GM19395 (cell line): ENCODE measurements around the gene KCNK13.
A peak's percentile ranks its signal among the peaks of the same experiment; 100 is the strongest.
"Not testable (repeated sequence)": the region's sequence is repeated elsewhere in the genome, so short reads cannot be mapped to it uniquely, and the experiment has no call there.

Experiments used
- ATAC-seq: cut with Tn5 transposase; IDR thresholded peaks from one replicate; pipeline ENCODE4 v1.9.1; 2021; ENCODE audit warnings: mild to moderate bottlenecking, moderate library complexity; ENCODE audit not compliant: unreplicated experiment

The KCNK13 gene

DNA sequence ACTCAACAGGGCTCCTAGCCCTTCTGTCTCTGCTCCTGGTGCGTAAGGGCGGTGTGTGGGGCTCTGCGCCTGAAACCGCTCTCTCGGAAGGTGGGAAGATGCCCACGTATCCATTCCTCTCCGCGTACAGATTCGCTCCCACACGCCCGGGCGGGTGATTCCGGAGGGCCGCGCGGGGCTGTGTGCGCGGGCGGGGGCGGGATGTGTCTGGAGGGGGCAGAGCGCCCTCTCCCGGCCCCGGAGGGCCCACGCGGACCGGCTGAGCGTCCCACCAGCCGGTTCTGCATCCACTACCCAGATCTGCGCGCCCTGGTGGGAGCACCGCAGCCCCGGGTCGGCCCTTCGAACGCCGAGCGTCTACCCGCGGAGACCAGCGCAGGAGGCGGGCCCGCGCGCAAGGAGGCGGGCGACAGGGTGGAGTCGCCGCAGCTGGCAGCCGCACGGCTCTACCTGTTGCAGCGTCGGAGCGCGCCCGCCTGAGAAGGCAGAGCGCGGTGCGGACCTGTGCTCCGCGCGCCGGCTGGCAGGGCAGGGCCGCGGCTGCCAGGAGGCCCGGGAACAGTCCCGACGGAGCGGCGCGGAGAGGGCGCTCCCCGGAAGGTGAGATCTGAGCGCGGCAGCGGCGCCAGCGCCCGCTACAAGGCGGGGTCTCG lies 1.4 kb upstream of the KCNK13 start:
- peak; percentile 74 for ATAC-seq

DNA sequence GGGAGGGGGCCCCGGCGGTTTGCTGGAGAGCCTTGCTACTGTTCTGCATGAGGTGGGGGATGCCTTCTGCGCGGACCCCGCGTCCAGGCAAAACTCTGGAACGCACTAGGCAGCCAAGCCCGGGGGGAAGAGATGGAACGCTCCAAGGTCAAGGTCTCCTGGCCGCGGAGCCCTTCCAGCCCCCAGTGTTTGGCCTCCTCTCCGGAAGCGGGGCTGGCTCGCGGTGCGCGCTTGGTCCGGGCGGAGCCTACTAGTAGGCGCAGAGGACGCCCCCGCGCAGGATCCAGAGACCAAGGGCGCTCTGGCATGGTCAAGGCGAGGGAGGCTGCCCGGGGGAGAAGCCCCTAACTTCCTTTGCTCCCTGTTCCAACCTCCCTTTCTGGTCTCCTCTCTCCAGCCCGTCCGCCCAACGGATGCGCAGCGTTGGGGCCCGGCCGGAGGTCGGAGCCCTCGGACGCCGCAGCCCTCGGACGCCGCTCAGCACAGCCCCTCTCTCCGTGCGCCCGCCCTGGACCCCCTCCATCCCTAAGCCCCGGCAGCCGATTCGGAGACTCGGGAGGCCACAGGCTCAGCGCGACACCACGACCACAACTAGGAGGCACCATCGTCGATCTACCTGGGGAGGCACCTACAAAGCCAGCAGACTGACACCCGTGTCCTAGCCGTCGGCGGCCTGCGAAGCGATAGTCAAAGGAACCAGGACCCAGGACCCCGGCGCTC lies 669 bp upstream of the KCNK13 start:
- ATAC-seq, result peak; percentile 46

DNA sequence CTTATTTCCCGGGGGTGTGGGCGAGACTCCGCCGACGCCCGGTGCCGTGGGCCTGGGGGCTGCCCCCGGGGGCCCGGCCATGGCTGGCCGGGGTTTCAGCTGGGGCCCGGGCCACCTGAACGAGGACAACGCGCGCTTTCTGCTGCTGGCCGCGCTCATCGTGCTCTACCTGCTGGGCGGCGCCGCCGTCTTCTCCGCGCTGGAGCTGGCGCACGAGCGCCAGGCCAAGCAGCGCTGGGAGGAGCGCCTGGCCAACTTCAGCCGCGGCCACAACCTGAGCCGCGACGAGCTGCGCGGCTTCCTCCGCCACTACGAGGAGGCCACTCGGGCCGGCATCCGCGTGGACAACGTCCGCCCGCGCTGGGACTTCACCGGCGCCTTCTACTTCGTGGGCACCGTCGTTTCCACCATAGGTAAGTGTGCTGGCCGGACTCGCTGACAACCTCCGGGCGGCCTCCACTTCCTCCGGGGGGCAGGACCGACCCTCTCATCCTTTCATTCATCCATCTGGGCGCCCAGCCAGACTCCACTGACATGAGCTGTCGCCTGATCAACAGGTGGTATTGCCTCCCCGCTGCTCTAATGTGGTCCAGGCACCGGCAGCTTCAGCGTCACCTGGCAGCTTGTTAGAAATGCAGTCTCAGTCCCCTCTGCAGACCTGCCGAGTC lies 467 bp downstream of the KCNK13 start:
- ATAC-seq, result no peak

DNA sequence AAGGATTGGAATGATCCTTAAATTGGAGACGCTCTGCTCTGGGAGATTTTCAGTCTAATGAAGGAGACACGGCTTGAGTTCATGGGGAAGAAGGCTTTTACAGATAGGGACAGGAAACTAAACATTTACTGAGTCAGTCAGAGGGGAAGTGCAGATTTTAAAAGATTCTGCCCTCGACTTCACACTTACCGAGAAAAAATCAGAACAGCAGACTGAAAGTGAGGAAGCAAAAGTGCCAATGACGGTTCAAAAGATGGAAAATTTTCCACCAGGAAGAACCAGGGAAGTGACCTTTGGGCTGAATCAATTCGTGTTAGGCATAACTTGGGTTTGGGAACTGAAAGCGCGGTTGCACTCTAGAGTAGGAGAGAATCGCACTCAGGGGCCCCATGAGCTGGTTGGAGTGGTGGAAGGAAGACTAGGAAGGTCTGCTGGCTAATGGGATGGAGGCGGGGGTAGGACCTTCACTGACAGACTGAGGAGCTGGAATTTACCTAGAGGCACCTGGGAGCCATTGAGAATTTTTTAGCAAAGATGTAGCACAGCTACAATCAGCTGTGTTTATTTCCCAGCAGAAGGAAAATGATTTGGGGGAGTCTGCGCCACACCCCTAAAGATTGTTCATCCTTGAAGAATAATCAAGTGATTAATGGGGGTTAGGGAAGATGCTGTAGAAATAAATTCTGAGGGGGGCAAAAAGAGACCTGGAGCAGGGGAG lies 1.2 kb downstream of the KCNK13 start:
- ATAC-seq, result no peak

DNA sequence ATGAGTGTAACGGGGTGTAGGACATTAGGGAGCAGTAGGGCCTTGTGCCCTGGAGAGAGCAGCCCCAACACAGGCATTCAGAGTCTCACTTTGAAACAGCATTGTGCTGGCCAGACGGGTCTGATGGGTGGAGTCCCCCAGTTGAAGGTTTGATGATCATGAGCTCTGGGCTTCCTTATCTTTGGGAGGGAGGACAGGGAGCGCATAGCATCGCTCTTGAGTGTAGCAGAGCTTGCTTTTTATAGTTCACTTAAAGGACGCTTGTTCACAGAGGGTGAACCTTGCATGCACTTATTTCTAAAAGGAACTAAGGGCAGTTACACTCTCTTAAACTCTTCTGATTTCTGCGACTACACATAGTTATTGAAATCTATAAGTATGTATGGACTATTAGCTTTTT lies 10.6 kb downstream of the KCNK13 start:
- ATAC-seq, result no peak

DNA sequence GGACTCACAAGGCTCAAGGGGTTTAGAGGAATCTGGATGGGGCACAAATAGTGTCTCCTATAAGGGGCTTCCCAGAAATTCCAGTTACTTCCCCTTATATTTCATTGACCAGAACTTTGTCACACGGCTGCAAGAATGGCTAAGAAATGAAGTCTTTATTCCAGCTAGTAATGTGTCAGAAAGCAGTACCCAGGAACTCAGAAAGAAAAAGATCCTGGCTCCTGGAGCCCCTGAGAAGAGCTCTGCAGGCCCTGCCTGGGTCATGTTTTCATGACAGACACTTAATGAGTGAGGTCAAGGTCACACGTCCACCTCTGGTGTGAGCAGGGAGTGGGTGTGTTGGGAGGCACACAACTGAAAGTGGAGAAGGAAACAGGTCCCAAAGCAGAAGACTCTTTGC lies 17.8 kb downstream of the KCNK13 start:
- ATAC-seq, result no peak

DNA sequence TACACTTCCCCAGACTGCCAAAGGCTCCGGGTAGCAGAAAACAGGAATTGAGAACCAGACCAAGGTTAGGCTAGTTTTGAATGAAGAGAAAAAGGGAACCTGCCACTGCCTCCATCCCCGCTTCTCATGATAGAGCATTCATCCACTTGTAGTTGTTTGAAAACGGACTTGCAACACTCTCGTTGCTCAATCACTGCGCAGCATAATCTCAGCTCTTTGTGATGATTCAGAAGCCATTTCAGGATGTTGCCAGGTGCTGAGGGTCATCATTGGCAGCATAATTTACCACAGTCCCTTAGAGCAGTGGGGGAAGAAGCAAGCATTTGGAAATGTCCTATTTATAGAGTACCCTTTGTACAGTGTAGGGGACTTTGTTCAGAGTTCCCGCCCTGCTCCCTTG lies 25.6 kb downstream of the KCNK13 start:
- ATAC-seq, result no peak

DNA sequence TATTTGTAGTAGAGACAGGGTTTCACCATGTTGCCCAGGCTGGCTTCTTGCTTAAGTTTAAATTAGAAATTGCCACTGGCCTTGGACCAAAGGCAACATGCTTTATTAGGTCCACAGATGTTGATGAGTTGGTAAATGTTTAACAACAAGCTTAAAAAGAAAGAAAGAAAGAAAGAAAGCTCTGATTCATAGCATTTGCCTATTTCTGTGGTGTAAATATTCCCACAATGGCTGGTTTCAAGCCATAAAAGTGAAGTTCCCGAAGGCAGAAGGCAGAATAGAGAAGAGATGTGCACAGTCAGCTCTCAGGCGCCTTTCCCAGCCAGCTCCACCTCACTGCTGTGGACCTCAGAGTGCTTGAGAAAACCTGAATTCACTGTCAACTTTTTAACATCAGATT lies 26.4 kb downstream of the KCNK13 start:
- no peak for ATAC-seq

DNA sequence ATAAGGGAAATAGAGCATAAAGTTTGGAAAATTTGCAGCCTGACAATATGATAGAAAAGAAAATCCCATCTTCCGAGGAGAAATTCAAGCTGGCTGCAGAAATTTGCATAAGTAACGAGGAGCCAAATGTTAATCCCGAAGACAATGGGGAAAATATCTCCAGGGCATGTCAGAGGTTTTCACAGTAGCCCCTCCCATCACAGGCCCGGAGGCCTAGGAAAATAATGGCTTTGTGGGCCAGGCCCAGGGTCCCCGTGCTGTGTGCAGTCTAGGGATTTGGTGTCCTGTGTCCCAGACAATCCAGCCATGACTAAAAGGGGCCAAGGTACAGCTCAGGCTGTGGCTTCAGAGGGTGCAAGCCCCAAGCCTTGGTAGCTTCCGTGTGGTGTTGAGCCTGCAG lies 27.7 kb downstream of the KCNK13 start:
- ATAC-seq, result not testable (repeated sequence)

DNA sequence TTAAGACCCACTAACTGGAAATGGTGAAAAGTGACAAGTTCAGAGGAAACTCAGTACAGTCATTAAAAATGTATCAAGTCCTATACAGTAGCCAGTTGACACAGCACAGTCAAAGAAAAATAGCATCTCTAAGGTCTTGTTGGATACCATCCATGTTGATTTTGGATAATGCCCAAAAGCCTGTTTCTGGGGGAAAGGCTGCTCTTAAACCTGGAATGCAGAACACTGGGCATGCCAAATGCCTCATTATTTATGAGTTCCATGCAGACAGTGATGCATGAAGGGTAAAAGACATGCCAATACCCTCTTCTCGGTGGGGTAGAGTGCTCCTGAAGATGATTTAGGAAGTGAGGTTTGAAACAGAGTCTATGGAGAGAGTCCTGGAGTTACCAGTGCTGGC lies 29.6 kb downstream of the KCNK13 start:
- no peak for ATAC-seq

DNA sequence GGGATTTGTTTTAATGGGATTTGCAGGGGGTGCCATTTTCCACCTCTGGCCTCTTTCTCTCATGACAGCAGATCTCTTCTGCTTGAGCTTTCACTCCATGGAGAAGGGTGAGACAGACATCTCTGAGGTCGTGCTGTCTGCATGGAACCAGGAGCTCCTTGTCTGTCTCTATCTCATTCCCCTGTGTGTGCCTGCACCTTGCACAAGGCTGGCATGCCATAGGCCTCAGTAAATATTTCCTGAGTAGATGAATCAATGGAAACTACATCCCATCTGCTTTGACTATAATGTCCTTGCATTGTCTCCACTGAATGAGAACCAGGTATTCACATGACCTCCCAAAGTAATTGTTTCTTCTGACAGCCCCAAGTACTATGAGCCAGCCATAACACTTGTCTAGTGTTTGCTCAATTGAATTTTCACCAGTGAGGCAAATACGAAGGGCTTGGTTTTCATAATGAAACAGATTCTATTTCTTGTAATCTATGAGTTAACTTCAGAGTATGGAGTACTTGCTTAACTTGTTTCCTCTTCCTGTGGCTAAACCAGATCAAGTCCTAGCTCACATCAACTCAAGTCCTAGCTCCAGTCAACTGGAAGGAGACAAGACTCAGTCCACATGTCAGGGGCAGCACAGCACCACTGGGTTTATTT lies 32.3 kb downstream of the KCNK13 start:
- ATAC-seq, result no peak

DNA sequence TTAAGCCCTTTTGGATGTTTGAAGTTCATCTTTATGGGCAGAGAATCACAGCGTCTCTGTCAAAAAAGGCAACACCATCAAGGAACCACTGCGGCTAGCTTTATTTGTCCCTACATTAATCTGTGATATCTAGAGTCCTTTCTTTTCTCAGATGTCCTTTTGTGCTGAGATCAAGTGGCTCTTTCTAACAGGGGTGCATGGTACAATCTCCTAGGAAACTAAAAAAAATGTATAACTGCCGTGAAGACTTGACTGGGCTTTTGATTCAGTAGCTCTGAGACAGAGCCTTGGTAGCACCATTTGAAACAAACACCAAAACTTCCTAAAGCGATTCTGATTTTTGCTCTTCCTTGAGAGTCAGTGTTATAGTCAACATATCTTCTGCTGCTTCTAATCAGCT lies 33.3 kb downstream of the KCNK13 start:
- no peak for ATAC-seq

DNA sequence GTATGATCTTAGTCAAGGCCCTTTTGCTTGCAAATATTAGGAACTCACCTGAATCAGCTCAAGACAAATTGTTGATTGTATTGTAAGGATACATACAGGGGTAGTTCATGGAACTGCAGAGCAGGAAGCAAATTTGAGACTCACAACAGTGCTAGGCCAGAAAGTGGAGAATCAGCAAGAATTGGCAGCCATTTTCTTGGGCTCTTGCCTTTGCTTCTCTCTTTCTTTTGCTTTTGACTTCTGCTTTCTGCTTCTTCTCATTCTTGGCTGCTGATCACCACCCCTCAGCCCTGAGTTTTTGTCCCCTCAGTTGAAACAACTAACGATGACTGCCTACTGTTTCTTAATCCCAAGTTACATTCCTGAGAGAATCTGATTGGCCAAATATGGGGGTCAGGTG lies 34.8 kb downstream of the KCNK13 start:
- ATAC-seq, result no peak

DNA sequence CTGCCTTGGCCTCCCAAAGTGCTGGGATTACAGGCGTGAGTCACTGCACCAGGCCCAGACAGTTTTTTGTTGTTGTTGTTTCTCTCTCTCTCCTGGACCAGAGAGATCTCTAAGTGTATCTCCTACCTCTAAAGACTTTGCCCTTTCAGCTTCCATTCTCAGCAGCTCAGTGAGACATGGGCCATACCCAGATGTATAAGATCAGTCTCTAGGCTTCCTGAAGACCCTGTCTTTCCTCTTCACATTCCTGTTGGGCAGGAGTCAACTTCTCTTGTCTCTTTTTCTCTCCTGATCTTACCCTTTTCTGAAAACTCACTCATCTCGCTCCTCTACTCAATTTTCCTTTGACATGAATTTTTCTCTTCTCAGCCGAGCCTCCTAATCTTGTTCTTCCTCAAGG lies 42.0 kb downstream of the KCNK13 start:
- ATAC-seq, result no peak

DNA sequence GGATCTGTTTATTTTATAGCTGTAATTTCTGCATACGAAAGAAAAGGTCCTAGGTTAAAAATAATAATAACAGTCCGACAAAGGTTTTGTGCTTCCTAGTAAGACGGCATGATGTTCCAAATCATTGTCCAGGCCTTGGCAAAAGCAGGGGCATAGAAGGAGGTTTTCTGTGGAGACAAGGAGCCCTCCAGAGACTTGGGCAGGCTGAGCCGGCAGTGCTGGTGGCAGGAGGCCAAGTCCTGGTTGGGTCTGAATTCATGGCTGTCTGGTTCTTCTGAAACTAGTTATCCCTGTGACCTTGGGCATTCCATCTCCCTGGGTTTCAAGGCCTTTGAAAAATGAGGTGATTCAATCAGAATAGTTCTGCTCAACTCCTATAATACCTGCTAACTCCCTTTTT lies 44.0 kb downstream of the KCNK13 start:
- ATAC-seq, result no peak

DNA sequence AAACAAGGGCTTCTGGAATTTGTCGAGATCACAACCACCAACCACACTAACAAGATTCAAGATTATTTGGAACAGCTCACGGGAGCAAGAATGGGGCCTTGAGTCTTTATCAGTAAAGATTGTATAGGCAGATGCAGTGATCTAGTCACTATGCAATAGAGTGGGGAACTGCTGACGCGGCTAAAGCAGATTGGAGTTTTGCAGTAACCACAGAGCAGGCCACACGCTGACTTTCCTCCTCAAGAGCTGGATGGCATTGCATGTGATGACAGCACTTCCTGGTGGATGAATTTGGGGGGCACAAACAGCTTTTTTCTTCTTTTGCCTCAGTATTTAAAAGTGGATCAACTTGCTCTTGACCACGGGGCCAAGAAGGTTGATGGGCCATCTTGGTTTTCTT lies 46.0 kb downstream of the KCNK13 start:
- ATAC-seq, result no peak

DNA sequence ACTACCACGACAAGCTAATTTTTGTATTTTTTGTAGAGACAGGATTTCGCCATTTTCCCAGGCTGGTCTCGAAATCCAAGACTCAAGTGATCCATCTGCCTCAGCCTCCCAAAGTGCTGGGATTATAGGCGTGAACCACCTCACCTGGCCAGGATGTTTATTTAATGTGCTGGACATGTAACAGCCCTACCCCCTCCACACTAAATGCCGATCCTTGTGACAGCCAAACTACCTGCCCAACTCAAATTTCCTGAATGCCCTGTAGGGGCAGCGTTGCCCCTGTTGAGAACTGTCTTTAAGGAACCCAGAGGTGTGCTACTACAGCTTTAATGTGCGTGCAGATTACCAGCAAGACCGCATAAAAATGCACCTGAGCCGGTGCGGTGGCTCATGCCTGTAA lies 48.1 kb downstream of the KCNK13 start:
- ATAC-seq, result no peak

DNA sequence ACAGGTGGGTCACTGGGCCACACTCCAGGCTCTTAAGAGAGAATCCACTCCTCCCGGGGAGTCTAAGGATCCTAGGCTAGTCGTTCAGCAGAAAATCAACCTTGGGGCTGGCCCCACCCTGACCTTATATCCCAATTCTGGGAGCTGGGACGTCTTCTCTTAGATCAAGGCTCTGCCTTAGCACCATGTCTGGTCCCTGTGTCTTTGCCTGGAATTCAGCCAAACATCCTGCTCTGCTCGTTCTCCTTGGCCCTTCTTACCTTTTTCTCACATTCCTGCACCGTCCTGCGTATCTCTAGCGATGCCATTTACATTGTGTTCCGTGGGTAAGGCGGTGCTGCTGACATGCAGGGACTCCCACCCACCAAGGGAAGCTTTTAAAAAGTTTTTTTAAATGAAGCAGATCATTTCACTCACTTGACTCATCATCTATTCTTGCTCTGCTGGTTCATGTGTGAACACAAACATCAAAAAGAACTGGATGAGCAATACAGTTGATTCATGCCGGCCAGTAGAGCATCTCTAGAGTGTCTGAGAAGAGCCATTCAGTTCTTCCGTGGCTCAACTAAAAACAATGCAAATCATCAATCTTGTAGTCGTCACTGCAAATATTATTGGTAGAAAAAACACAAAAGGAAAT lies 50.2 kb downstream of the KCNK13 start:
- ATAC-seq, result no peak

DNA sequence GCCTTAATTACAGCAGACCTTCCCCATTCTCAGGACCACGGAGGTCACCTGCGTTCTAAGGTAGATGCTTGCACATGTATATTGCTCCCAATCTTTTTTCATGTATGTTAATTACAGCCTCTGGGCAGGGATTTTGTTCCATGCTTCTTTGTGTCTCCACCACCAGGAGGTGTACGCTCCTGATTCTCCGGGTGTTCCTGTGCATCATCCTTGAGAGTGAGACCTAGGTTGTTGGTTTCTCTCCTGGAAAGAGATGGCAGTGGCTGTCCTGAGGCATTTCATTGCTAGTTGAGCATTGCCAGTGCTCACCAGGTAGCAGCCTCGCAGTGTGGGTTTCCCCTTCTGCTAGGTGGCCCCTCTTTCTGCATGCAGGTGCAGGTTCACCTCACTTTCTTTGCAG lies 52.8 kb downstream of the KCNK13 start:
- ATAC-seq, result no peak

DNA sequence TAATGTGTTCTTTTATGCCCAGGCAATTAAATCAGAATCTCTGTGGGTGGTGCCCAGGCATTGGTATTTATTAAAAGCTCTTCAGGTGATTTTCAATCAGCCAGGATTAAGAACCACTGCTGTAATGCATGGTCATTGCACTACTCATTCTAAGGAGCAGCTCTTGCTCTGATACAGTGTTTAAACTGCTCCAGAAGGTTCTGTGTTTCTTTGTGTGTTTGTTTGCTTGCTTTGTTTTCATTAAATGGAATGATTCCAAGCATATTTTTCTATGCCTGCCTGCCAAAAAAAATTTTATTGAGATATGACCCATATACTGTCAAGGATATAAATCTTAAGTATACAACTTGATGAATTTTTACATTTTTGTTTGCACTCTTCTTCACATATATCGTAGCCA lies 54.0 kb downstream of the KCNK13 start:
- no peak for ATAC-seq

DNA sequence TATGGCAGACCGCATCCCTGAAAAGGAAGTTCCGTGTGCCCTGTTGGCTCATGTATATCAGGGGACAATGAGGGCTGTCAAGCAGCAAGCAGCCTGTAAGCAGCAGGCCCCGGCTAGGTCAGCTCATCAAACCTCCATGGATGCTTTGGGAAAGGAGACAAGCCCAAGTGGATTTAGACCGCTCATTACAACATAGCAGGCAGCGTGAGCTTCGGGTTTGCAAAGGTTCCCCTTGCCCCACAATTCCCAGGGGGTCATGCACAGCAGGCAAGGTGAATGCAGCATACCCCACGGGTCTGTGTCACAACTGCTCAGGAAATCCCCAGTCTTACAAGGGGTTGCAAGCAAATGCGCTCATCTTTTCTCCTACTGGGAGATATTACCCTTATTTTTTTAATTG lies 54.6 kb downstream of the KCNK13 start:
- ATAC-seq, result no peak
